HG03520 (cell line): Measurements from ENCODE around the gene HOTAIR.
A peak's percentile ranks its signal among the peaks of the same experiment; 100 is the strongest.

ENCODE experiments used
- ATAC-seq: cut with Tn5 transposase; IDR thresholded peaks from one replicate; pipeline ENCODE4 v1.9.1; 2021; ENCODE audit warnings: mild to moderate bottlenecking, moderate library complexity; ENCODE audit not compliant: unreplicated experiment

Gene HOTAIR

DNA sequence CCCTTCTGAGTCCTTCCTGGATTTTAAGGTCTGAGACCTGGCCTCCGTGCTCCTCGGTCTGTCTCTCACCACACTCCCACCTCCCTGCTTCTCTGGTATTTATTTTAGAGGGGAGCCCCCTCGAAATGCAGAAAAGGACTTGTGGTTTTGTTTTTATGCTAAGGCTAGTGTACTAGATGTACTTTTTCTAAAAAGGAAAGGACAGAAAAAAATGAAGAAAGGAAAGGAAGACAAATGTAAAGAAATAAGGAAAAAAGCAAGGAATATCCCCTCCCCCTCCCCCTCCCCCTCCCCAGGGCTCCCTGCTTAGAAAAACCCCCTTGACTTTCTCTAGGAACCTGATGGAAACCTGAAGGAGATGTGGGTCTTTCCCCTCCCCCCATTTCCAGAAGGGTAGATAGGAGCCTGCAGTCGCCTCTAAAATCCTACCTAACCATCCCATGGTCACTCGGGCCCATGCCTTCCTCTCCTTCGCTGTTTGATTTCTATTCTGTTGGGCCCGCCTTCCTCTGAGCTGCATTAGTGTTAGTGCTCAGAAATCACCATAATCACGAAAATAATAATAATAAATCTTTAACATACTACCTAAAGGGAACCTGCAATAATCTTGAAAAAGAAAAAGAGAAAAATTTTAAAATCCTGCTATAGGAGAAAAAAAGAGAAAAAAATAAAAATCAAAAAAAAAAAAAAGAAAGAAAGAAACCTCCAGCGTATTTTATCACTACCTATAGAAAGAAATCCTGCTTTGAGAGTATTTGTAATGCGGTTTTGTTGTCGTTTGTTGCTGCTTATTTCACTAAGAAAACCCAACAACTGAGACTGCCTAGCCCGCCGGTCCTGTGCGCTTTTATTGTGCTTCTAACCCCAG, 37.1 kb upstream of the HOTAIR start:
- no peak for ATAC-seq

DNA sequence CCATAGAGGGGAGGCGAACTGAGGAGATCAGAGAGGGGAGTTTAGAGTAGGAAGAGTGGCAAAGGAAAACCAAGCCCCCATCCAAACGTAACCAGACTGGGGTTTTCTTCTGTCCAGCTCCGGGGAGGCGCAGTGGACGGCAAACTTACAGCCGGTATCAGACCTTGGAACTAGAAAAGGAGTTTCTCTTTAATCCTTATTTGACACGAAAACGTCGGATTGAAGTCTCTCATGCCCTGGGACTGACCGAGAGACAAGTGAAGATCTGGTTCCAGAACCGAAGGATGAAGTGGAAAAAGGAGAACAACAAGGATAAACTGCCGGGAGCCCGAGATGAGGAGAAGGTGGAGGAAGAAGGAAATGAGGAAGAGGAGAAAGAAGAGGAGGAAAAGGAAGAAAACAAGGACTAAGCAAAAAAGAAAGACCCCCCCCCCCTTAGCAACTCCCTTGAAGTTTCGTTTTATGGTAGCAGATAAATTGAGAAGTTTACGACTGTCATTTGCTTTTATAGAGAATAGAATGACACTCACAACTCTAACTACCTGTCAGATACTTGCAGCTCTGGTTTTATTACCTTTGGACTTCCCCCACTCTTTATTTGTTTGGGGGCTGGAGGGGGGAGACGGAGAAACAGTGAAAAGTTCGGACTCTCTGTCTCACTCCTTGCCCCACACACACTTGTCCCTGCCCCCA, 36.4 kb upstream of the HOTAIR start:
- ATAC-seq: no peak

DNA sequence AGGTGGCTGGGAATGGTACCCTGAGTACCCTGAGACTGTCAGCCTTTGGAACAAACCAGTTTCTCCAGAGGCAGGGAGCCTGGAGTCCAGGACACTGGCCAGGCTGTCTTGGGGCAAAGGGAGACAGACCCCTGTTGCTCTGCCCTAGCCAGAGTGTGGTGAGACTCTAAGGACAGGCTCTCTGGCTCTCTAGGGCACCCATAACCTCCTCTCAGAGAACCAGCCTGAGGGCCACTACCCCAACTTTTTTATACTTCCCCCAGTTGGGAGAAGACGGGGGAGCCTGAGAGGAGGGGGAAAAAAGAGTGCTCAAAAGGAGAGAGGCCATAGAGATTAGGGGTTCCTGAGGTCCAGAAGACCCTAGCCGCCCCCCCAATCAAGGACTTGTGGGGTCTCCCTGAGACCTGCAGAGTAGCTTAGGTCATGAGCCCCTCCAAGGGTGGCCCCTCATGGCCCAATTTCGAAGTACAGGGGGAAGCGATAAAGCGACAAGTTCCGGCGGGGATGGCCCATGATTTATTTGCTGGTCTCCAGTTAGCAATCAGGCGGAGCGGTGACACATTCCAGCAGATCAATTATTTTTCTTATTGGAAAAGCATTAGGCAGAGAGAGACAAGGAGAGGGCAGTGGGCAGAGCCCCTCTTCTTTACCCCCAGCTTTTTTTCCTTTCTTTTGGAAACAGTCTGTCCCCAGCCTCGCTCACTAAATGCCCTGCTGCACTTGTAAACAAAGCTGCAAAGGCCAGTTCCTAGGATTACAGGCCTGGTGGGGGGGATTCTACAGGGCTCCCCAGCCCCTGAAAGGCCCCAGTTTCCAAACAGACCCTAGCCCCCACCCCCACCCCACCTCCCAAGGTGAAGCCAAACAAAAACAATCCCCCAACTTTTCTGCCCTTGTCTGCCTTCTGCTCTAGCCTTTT, 35.6 kb upstream of the HOTAIR start:
- ATAC-seq: no peak

DNA sequence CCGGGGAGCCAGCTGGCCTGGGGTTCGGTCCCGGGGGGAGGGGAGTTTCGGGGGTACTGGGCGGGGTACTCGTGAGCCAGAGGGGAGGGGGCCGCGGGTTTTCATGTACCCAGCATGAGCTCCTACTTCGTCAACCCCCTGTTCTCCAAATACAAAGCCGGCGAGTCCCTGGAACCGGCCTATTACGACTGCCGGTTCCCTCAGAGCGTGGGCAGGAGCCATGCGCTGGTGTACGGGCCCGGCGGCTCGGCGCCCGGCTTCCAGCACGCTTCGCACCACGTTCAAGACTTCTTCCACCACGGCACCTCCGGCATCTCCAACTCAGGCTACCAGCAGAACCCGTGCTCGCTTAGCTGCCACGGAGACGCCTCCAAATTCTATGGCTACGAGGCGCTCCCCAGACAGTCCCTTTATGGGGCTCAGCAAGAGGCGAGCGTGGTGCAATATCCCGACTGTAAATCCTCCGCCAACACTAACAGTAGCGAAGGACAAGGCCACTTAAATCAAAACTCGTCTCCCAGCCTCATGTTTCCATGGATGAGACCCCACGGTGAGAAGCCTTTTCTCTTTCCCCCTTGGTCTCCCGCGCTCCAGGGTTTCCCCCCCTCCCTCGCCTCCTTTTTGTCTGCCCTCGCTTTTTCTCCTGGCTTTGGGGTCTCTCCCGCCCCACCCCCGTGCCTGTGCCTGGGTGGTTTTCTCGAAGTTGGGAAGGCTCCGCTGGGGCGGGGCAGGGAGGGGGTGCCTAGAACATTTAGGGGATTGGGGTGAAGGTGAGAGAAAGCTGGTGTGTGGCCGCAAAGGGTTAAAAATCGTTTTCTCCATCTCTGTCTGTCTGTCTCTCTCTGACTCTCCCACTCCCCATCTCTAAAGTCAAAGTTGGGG, 34.7 kb upstream of the HOTAIR start:
- ATAC-seq: no peak

DNA sequence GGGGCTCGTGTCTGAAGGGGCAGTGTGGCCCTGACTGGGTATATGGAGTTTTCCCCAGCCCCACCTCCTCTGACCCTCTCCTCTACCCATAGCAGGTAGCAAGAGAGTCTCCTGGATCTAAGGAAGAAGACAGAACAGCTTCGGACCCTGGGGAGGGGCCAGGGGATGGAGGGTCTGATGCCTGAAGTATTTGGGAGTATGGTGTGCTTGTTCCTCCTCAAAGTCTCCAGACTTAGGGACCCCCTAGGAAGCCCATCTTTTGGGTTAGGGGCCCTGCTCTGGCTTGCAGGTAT, 33.5 kb upstream of the HOTAIR start:
- ATAC-seq: no peak

DNA sequence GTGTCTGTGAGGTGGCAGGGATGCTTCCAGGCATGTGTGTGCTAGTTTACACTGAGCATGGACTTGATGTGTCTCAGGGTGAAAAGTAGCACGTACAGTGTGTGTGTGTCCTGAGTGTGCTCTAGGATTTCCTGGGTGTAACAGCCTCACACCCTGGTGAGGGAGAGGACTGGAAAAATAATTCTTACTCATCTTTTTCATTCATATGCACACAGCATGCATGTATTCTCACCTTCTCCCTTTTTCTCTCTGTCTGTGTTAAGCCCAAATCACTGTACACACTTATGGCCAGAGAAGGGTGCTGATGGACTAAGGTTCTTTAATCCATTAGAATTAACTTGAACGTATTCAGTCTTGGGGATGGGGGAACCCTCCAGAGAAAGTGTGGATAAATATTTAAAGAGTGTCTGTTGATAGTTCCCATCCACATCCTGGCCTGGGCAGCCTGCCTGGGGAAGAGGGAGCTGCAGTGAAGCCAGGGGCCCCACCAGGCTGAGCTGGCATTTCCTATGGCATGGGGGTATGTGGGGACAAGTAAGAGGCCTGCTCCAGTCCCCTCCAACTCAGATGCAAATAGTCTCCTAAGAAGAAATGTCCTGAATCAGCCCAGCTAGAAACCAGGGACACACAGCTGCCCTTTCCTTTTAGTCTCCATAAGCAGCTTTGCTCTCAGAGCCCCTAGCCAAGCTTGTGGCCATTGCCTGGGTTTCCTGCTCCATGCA, 32.9 kb upstream of the HOTAIR start:
- ATAC-seq: no peak

DNA sequence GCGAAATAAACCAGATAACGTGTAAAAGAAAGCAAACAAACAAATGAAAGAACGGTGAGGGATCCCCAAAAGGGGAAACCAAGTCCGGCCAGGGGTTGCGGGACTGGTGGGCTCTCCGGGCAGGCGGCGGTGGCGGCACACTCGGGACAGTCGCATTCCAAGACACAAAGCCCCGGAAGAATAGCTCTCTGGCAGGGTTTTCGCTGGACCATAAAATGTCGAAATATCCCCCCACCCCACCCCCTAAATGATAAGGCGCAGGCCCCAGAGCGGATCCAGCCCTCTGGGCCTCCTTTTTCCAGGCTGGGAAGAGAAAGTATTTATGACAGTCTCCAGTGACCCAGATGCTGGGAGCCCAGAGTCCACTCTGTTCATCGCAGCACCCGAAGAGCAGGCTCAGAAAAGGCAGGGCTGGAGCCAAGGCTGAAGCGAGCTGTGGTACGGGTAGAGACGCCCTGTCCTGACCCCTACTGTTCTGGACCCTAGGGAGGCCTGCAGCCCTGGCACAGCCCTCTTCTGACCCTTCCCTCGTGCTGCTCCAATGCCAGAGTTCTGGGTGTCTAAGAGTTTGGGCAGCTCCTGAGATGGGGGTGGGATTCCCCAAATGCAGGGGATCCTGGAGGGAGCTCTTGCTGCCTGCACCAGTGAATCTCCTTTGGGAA, 31.9 kb upstream of the HOTAIR start:
- no peak for ATAC-seq

DNA sequence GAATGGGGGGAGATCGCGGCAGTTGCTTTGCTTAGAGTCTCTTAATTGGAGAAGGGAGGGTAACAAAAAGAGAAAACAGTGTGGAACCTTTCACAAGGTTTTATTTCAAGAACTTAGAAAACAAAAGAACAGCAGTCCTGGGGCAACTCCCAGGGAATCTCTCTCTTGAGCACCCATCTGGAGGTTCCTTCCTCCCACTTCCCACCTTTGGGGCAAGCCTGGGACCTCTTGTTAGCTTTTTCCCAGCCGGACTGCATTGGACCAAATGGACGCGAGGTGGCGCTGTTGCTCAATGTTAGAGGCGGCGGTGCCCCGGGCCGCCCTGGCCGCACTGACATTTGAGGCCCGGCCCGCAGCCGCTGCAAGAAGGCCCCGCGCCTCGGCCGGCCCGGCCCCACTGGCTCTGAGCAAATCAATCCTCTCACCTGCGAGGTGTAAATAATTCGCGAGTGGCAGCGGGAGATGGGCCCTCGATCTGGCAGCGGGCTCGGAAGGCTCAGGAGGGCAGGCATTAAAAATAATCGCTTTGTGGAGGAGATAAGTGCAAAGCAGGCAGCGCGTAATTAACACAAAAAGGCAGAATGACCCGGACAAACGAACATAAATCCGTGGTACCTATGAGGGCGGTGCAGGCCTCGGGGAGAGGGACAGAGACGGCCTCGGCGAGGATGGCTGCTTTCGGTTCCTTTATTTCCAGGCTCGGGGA, 31.3 kb upstream of the HOTAIR start:
- ATAC-seq: peak; percentile 76

DNA sequence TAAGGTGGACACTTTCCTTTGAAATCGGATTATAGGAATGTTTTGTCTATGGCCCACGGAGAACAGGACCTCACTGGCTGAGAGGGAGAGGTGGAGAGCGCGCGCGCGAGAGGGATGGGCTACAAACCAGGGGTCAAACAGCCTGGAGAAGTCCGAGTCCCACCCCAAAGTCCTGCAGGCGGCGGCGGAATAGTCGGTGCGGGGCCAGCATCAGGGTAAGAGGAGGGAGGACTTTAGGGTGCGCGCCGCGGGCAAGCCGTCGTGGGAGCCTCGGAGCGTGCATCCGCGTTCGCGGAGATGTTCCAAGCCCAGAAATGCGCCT, 30.7 kb upstream of the HOTAIR start:
- no peak for ATAC-seq

DNA sequence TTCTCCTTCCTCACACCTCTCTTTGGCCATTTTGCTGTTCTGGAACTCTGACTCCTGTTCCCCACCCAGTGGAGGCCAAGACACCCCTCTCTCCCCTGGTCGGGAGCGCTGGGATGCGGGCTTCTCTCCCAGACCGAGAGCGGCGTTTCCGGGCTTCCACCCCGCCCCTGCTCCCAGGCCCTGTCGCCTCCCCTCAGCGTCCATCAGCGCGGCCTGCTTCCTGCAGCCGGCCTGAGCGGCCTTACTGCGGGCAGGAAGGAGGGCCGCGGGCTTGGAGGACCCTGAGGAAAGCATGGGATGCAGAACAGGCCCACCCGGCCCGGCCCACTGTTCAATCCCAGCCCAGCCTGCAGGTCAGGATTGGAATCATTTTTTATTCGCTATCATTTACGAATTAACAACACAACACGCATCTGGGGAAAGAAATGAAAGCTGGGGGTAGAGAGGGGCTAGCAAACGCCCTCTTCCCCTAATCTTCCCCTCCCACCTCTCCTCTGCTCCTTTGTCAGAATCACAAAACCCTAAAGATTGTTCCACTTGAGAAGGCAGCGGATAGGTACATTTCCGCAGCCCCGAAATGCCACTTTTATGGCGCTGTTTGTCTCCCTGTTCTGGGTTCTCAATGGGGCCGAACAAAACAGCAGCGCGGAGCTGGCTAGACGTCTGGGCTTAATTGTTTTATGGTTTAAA, 30.2 kb upstream of the HOTAIR start:
- ATAC-seq: no peak

DNA sequence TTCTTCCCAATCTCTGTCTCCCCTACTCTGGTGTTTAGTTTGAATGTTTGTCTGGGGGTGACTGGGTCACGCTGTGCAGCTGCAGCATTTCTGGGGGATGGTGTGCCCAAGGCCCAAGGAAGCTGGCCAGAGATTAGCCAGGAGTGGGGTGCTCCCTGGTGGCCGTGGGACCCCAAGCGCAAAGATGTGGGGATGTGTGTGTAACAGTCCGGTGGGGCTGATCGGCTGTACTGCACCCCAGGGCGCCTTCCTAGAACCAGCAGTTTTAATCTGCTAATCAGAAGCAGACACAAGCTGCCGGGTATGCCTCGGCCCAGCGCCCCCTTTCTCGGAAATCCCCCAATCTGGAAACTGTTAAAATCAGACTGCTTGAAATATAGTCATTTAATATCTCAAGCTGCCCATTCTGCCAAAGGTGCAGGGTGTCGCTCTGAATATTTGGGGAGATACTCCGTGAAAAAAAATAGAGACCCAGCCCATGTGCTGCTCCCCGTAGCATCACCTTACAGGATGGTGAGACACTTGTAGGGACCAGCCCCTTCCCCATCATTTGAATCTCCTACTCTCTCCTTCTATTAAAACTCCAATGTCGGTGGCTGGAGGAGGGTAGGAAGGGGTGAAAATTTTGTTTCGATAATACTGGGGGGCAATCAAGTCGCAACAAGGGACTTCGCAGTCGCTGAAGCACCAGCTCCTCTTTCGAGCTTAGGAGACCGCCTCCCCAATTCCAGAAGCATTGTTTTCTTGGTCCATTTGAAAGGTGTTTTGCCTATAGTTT, 29.5 kb upstream of the HOTAIR start:
- ATAC-seq: no peak

DNA sequence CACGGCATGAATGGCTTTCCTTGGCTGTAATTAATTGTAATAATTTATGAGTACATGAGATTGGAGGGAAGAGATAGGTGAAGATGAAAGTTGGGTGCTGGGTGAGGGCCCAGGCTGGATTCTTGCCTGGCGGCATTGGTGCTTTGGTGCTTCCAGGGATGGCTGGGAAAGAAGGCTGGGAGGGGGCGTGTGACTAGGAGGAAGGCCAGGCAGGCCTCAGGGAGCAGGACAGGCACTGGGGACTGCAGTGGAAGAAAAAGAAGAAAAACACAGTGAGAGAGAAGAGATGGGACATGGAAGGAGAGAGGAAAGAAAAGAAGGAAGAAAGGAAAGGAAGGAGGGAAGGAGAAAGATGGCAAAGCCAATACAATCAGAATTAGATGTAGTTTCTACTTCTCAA, 28.9 kb upstream of the HOTAIR start:
- ATAC-seq: no peak

DNA sequence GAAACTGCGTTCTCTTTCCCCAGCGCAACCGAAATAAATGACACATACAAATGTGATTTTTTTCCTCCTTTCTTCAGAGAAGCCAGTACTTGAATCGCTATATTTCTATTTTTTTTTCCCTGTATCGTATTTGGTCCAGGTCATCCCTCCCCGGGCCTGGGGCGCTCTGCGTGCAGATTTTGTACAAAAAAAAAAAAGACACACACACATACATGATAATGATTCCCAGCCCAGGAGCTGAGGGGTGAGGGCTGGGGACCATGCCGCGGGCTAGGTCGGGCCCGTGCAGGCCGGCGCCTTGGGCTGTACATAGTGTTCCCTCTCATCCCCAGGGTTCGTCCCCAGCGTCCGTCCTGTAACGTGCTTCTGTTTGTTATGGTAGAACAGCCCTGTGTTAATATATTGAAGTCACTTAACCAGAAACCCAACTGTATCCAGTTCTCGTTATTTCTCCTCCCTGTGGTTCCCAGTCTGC, 28.2 kb upstream of the HOTAIR start:
- no peak for ATAC-seq

DNA sequence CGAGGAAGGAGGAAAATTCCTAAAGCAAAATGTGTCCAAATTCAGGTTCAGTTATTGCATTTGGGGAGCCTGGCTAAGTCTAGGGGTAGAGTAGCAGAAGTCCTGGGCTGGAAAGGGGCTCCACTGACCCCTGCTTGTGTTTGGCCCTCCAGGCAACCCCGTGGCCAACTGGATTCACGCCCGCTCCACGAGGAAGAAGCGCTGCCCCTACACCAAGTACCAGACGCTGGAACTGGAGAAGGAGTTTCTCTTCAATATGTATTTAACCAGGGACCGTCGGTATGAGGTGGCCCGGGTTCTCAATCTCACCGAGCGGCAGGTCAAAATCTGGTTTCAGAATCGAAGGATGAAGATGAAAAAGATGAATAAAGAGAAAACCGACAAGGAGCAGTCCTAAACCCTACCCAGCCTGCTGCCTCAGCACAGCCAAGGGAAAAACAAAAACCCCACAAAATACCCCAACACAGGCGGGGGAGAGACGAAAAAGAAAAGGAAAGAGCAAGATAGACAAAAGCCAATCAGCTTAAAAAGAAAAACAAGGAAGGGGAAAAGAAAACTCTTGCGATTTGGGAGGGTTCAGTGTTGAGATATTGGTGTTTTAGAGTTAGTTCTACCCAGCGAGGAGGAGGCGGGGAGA, 27.6 kb upstream of the HOTAIR start:
- ATAC-seq: no peak

DNA sequence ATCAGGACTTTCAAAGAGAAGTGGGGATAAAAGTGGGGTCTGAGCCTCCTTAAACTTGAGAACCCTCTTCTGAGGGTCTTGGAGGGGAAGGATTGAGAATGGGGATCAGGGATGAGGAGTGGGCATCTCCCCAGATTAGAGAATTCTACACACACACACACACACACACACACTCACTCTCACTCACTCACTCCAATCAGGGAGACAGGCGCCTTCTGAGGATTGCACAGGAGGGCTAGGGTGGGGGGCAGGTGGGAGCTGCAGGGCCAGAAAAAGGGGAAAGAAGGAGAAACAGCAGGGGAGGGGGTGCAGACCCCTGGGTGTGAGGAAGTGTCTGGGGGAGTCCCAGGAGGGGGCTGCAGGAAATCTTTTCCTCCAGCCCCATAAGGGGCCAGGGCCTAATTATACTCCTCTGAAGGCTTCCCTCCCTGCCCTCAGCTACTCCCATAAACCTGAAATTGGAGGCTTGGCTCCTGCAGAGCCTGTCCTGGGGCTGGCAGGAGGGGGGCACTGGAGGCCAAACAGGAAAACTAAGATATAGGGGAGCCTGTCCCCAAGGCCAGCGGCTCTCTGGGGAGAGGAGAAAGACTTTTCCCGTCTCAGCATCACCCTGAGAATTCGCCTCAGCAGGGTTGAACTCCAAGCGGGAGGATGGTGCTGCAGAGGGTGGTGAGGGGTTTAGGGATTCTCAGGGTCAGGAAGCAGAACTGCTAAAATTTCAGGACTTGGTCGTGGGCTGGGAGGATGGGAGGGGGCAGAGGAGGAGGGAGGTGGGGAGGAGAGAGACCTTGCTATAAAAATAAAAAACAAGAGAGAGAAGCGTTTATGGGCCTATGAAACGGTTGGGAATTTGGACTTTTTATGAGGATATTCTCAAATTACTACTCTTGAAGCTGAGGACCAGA, 26.8 kb upstream of the HOTAIR start:
- no peak for ATAC-seq
